UCSD-AML1 (cell line): ENCODE data around the gene HS6ST2.

Source experiments
- DNase-seq: peaks from one replicate; lab custom pipeline; 2025; ENCODE audit not compliant: unreplicated experiment; lab: John Stamatoyannopoulos, UW

HS6ST2 gene

DNA sequence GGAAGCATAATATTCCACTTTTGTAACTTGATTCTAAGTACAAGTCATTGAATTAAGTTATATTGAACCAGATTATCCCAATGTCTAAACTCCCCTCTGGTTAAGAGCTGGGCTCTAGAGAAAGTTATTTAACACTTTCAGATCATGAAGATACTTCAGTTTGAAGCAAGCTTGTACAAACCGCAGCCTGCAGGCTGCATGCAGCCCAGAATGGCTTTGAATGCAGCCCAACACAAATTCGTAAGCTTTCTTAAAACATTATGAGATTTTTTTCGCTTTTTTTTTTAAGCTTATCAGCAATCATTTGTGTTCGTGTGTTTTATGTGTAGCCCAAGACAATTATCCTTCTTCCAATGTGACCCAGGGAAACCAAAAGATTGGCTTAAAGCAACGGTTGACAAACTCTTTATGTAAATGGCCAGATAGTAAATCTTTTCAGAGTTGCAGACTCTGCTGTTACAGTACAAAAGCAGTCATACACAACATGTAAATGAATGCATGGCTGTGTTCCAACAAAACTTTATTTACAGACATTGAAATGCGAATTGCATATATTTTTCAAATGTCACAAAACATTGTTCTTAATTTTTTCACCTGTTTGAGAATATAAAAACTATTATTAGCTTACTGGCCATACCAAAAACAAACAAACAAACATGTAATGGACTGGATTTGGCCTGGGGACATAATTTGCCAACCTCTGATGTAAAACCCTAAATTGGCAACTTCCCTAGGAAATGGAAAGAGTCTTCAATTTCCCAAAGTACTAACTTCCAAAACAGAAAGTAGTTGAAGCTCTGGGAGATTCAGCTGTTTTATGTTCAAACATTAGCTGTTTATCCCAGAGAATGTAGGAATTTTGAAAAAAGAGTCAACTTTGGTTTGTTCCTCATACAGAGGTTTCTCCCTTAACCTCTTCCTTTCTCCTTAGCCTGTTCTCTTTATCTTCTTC is 268.5 kb downstream of the HS6ST2 start:
- no peak for DNase-seq

DNA sequence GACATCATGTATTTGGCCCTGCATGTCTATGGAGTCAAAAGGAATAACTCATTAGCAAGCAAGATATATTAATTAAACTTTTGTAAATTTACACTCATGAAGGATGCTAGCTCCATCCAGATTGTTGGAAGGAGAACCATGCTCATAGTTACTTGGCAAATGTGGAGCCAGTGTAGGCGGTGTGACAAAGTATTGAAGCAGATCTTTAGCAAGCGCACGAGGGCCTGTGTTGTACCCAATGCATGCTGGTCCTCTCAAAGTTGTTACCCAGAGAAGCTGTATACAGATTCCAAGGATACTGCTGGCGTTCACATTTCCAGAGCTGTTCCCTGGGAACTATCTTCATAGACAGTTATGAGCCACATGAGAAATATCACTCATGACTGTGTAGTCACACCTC is 273.2 kb downstream of the HS6ST2 start:
- DNase-seq = no peak

DNA sequence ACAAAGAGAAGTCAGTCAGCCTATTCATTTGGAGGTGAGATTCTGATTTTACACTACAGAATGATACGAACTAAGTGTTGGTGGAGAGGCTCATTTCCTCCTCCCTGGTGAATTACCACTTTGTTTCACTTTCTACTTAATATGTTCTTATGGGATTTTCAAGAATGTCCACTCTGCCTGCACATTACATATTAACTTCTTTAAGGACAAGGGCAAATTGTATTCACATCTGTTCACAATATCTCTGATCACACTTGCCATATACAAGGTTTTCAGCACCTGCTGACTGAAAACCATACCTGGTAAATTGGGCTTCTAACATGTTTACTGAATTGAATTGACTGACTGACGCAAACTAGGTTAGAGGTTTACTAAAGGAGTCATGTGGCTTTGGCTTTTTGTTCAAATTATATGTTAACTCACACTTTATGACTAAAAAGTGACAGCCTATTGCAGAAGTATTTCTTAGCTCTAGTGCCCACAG is 281.2 kb downstream of the HS6ST2 start:
- no peak for DNase-seq

DNA sequence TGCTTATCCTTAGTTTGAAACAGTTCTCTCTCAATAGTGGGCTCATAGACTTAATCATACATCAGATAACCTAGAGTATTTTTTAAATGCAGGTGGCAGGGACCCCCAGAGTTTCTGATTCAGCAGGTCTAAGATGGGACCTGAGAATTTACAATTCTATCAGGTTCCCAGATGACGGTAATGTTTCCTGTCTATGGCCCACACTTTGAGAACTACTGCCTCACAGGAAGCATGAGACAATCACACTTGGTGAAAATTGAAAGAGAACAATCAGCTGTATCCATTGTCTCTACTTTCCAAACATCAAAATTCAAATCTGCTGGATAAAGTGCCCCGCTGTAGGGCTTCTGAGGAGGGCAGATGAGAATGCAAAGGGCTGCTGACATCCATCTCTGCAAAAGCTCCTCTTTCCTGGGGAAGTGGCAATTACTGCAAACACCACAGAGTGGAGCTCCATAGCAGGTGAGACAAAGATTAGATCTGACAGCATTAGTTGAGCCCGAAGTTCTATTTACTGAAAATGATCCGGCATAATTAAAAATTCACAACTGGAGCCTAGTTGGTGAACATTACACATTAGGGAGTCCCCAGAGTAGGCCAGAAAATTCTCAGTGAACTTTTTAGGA is 281.8 kb downstream of the HS6ST2 start:
- DNase-seq = no peak

DNA sequence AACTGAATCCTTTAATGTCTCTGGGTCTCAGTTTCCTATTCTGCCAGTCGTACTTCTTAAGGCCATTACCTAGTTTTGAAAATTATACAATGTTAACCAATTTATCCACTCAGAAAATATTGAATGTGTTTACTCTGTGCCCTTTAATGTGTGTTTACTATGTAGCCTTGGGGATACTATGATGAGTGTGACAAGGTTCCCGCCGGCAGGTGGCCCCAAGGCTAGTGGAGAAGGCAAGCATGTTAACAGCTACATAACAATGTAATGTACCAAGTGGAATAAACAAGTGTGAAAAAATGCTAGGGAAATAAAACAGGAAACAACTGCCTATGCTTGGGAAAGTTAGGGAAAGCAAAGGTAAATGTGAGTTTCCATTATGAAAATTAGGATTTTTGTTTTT is 282.3 kb downstream of the HS6ST2 start:
- no peak for DNase-seq

DNA sequence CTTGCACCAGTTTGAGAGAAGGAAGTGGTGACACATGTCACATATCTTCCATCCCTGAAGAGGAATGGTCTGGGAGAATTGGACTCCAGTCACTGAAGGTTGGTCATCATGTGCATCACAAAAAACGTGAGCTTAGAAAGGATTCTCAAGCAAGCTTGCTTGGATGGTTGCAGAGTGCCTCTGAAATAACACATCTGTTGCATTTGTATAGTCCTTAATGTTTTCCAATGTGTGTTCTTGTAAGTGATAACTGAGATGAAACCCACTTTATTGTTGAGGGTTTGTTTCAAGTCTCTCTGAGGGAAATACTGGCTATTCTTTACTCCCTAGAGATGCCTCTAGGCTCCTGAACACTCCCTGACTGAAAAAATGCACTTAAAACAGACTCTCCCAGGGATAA is 285.1 kb downstream of the HS6ST2 start:
- DNase-seq = no peak

DNA sequence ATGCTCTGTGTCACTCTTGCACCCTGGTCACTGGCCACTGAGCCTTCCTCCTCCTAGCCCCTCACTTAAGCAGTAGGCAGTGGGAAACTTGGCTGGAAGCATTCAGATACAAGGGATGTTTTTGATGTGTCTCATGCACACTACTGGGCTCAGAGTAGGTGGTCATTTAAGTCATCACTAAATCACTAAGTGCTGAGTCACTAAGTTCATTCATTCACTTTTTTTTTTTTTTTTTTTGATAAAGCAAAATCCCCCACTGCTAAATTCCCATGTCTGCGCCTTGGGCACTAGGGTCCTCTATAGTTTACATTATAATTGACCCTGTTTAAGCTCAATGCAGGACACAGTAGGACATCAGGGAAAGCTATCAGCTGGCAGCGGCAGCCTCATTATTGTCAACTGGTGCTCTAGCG is 287.2 kb downstream of the HS6ST2 start:
- no peak for DNase-seq

DNA sequence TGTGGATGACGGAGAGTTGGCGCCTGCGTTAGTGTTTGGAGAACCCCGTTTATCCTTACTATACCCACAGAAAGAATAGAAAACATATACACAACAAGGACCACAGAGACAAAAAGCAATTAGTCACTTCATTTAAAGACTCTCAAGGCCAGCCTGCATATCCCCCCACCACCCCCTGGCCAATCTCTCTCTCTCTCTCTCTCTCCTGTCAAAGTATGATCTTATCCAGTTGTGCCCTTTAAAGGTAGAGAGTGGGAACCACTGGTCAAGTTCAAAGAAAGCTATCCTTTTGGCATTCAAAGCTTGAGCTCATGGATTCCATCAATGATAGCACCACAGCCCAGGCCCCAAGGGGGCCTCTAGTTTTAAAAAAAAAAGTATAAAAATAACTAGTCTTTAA is 289.3 kb downstream of the HS6ST2 start:
- no peak for DNase-seq

DNA sequence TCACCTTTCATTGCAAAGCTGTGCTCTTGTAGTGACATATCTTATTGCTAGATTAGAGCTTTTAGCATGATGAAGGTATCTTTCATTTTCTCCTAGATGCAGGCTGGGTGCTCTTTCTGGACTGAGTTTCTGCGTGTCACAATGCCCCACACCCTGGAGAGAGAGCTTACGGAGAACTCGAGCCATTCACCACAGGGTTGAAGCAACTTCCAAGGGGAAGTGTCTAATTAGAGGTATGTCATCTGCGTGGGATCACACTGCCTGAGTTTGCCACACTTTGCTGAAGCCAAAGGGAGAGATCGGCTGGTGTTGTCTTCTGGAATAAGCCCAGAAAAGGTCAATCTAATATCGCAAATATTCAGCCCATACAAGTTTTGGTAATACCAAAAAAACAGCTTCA is 290.3 kb downstream of the HS6ST2 start:
- no peak for DNase-seq

DNA sequence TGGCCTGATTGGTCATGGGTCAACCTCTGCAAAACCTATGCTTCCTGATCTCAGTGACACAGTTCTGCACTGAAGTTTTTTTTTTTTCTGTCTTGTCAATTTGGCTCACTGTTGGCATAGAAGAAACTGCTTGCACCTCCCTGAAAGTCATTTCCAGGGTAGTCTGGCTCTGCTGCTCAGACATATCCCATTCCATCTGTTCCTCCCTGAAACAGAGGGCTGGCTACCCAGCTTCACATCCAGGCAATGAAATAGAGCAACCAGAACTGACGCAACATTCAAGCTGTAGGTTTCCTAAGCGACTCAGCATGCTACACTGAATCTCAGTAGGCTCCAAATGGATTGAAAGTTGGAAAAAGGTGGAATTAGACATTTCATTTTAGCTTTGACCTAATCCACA is 292.8 kb downstream of the HS6ST2 start:
- no peak for DNase-seq

DNA sequence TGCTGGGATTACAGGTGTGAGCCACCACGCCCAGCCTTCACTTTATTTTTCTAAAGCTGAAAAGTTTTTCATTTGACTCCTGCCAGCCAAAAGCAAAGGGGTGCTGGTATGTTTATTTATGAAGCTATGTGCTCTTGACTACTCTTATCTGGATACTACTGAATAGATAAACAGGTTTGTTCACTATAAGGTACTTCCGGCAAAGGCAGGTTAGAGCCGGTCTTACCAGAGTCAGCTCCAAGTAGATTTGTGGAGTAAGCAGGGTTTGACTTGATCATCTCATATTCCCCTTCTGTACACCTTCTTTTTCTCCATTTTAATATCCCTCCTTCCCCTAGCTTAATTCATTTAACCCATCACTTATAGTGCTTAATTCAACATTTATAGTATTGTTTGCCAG is 294.2 kb downstream of the HS6ST2 start:
- DNase-seq = no peak

DNA sequence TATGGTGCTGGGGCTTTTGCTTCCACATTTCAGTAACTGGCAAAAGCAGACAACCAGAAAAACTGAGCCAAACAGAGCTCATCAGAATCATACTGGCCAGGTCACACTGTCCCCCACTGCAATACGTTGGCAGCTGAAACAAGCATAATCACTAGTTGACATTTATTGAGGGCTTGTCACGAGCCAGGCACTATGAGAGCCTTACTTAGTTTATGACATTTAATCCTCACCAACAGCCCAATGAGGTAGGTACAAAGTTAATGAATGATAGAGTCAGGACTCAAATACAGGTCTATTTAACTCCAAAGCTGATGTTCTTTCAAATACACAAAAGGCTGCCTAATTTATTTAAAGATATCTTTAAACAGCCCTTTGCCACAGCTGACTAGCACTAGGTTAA is 295.6 kb downstream of the HS6ST2 start:
- no peak for DNase-seq

DNA sequence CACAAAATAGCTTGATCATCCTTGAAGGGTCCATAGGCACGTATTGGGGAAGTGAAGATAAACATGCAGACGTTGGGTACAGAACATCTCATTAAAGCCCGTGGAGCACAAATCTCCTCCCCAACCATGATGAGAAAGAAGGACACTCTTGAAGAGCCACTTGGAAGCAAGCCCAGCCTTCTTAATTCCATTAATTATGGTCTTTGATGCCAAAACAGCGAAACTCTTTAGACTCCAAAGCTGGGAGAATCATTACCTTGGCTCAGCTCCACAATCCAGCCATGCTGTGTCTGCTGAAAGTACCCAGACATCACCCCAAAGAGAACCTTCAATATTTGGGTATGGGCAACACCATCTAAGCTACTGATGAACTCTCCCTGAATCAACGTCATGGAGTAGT is 300.6 kb downstream of the HS6ST2 start:
- DNase-seq = no peak

DNA sequence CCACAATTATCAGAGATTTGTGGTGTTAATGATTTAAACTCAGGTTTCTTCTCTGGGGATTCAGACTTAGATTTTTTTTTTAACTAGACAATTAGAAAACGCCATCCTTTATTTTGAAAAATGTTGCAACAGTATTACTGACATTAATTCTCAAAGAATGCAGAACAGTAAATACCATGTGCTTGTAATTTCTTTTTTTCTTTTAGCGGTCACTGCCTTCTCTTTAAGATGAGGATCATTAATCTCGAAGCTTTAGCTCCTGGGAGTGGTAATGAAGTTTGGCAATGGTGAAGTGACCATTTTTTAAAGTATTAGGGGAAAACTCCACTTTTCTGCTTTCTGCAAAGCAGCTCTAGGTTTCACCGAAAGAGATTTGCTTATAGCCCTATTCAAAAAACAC is 305.6 kb downstream of the HS6ST2 start:
- no peak for DNase-seq

DNA sequence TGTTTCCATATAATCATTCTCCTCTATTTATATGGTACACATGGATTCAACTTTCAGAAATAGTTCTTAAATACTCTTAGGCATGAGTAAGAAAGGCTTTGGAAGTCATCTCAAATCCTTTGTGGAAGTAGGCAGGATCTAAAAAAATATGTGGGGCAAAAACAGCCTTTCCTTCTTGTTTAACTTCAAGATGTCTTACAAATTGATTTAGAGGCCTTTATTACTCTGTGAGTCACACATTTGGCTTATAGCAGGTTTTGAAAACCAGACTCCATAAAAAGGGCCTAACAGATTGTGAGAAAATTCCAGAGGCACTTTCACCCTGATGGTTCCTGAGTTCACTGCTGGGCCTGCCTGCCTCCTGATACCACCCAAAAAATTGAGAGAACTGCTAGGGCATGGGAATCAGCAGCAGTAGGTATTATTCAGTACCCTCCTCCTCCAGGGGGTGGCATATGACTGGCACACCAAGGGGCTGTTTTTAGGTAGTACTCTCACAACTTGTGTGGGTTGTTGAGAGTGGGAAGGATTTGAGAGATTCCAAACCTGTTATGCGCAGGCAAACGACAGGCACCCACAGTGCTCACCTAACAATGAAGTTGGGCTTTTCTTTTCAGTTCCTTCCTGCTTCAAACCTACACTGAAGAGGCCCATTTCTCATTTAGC is 306.9 kb downstream of the HS6ST2 start:
- no peak for DNase-seq

DNA sequence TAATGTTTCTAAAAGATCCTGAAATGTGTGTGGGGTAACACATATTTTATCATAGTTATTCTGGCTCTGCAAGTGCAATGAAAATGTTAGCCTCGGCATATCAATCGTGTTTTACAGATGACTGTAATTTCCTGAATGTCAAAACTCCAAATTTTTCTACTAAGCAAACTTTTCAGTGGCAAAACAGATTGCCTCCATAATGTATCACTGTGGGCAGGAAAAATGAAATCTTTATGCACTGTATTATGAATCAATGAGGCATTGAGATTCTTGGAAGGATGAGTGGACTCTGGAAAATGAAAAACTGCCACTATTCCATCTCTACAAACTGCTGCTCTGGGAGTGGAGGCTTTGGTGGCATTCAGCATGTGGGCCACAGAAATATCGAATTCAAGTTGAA is 309.5 kb downstream of the HS6ST2 start:
- DNase-seq = no peak

DNA sequence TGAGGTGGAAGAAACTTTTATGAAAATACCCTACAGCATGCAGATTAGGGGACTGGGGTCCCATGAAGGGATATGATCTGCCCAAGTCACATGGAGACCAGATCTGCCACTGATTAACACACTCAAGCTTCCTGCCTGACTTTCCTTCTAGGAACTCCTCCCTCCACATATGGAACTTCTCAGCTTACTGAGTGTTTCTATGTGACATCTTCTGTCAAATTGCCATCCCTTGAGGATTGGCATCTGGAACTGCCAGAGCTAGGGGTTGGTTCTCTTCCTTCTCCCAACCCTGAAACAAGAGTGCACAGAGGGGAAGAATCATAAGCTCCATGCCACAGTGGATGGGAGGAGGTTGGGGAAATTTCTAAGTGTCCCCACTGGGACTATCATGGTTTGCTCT is 319.0 kb downstream of the HS6ST2 start:
- no peak for DNase-seq

DNA sequence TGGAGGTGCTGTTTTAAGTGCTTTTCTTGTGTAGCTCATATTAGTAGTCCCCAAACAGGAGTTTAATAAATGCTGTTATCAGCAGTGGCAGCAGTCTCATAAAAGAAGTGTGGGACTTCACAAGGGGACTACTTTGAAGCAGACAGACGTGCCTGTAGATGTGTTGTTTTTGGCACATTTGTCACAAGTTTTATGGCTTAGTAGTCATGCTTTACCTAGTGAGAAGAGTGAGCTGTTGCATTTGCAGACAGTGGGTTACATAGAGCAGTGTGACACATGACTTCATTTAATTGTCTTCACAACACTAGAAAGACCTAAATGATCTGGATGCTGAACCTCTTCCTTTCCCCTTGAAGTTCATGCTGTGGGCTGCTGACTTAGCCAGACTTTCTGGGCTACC is 320.1 kb downstream of the HS6ST2 start:
- no peak for DNase-seq

DNA sequence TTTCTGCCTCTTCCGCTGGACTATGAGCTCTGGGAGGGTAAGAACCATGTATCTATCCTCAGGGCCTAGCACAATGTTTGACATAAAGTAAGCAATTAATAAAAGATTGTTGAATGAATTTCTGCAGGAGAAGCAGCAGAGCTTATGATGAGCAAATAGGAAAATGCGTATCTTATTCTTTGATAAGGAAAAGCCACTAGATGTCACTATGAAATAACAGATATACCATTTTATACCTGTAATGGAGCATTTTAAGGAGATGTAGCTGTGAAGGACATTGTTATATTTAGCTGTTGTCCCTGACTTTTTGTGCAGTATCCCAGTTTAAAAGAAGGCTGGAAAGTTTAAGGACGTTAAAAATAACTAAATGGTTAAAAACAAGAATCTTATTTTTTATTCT is 322.3 kb downstream of the HS6ST2 start:
- no peak for DNase-seq

DNA sequence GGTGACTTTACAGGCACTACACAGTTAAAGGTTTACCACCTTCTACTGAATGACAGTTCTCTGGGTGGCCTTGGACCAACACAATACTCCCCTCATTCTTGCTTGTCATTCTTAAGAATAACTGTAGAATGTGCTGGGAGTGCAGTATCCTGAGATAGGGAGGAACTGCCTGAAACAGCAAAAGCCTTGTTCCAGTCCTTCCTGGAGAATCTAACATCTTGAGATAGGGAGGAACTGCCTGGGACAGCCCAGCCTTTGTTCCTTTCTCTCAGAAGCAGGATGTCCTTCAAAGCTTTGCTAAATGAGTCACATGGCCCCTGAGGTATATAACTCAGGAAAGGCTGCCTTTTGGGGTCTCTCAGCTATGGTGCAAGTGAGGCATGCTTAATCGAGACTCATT is 323.9 kb downstream of the HS6ST2 start:
- DNase-seq = peak; percentile 13

DNA sequence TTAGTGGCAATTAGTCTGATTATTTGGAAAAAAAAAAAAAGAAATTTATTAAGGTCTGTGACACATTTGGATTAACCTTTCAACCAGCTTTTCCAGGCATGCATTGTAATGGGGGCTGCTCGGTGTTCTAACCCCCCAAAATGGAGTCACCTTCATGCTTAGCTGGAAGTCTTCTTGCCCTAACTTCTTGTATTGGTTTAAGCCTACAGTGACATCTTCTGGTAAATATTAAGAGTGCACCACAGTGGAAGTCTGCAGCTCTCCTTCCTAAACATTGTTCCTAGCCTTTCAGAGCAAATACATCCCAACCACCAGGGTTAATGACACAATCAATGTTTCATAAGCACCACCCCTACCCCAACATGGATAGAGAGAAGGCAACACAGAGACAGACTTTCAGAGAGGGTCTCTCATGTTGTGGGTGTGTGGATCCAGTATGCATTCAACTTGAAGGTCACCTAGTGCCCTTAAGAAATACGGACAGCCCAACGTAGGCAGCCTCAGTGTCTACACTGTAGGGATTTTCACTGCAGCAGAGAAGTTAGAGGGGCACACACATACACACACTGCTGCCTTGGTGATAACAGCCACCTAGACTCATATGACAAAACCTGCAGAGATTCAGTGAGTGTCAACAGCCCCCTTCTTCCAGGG is 326.7 kb downstream of the HS6ST2 start:
- DNase-seq = no peak
